Muscle of back (tissue), 11 donors: ENCODE measurements around the gene ASTN2. TPM values are rescaled to one million over a fixed set of nuclear protein-coding genes. Genes with fewer than 3 reads are reported as not detected.

Source experiments
- DNase-seq, 3 donors: peaks; one replicate each; pipeline versions ENCODE4 v3.0.0 to v3.0.0-alpha.2; 2013
- polyA plus RNA-seq, 10 donors: library from polyadenylated mRNA; unstranded; fragments of 120-200 nt; gene quantifications; one replicate each; pipeline ENCODE4 v1.2.1, GENCODE V29; 2013; ENCODE audit not compliant: insufficient read length in 10 of 10

Gene ASTN2
- polyA plus RNA-seq, 10 donors, result 5.0 to 15.1 (median 6.6) TPM

DNA sequence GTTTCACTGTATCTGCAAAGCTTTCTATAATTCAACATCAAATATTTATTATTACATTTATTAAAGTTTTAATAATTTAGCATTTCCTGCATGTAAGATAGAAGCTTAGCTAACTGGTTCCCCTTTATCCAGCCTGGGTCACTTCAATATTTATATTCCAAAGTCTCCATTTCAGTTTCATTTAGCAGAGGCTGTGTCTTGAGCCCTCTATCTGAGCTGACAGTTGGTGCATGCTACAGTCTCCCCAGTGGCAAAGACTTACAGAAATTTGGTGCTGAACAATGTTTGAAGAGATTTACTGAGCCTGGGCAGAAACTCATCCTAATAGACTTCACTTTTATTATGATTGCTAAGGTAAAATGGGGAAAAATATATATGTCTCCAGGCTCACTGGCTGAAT is 448.7 kb downstream of the ASTN2 start:
- DNase-seq, result no peak

DNA sequence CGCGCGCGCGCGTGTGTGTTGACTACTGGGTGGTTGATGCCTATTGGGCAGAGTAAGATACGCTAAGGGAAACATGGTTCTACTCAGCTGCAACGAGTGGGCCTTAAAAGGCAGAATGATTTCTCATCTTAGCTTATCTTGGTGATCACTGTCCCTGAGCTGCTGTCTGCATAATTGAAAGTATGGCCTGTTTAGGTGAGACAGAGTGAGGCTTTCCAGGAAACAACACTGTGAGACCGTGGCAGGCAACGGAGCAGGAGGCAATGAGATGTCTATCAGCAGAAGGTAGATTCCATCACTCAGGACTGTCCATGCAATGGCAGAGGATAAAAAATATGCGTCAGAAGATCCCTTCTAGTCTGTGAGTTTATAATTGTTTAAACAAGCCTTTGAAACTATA is 450.6 kb downstream of the ASTN2 start:
- no peak for DNase-seq

DNA sequence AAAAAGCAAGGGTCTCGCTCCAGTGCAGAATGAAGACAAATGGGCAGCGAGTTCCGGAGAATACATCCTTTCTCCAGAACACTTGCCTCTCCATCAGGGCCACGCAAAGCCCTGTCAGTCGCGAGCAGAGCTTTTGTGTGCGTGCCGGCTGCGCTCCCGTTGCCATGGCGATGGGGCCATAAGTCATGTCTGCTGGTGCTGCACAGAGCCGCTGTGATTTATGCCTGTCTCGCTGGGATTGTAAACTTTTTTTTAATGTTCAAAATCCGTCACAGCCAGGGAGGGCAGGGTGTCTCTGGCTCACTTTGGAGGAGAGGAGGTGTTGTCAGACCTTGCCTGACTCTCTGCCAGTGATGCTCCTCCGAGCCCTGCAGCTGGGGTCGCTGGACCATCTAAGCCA is 455.0 kb downstream of the ASTN2 start:
- peak in 1 of 3 donors; percentile 34 for DNase-seq

DNA sequence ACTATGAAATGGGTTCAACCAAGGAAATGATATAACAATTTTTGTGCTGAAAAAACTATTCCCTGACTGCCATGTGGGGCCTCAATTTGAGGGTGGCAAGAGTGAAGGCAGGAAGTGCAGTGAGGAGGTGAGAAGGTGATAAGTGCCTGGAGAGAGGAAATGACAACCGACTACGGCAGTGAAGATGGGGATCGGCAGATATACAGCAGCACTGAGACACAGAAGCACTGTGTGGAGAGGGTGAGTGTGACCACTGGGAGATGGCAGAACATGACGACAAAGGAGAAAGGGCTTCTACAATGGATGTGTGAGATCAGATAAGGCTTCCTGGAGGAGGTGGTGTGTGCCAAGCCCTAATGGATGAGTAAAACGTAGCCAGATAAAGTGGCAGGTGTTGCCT is 456.0 kb downstream of the ASTN2 start:
- no peak for DNase-seq

DNA sequence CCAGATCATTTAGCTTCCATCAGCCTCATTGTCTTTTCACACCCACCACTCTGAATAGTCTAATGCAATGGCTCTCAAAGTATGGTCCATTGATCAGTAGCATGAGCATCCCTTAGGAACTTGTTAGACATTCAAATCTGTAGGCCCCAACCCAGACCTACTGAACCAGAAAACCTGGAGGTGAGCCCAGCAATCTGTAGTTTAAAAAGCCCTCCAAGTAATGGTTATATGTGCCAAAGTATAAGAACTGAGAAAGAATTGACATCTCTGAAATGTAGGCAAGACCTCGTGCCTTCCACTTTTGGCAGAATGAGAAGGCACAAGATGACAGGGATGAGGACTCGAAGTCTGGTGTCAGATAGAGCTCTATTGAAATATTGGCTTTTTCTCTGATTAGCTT is 460.1 kb downstream of the ASTN2 start:
- DNase-seq, result no peak

DNA sequence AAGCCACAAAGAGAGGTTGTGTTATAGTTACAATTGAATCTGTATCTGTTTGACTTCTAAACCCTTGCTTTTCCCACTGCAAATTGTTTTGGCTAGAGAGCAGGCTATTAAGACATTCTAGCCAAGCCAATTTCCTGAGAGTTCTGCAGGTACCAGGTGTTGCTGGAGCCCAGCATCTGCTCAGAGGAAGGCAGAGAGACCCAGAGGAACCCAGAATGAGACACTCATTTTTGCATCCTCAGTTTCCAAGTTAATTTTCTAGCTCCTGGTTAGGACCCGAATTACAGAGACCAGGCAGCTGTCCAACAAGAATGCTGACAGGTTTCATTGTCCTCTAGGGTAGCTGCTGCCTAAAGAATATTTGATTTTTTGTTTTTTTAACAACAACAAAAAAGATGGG is 461.6 kb downstream of the ASTN2 start:
- no peak for DNase-seq

DNA sequence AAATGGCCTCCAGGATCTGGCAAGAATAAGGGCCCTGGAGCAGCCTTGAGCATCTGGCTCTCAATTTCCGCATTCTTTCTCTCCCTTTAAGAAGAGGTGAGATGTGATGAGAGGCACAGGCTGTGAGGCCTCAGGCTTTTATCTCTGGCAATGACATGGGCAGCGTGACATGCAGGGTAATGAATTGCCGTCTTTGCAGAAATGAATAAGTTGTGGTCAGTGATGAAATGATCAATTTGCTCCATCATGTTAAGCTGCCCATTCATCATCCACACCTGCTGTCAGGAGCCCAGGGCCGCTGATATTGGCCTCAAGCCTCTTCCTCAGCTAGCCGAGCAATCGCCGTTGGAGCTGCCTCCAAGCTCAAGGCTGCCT is 462.4 kb downstream of the ASTN2 start:
- DNase-seq, result no peak

DNA sequence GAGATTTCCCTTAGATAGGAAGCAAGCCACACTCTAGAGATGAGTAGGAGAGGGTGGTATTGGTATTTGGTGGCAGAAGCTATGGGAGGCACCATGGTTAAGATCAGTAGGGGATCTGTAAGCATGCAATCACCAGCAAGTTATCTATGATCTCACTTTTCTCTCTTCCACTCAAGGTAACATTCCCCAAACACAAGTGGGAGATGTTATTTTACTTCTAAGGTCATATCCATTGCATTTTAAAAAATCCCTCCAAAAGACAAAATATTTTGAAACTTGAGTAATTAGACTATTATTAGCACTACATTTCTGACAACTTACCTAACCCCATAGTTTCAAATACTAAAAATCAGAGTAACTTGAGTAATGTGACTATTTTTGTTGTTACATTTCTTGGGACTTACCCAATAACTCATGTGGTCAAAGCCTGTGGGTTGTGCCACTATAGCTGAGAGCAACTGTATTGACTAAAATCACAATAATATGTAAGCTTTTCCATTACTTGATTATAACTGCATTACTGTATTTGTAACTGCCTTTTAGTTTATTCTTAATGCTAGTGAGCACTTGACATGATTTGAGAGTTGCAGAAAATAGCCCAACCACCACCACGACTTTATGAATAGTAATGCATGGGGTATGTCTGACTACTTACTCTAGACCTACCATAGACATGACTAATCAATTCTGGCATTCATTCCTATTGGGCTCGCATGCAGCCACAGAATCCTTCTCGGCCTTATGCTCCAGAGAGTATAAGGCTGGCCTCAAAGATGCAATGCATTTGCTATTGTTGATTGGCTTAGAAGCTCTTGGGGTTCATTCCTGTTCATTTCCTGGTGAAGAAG is 463.0 kb downstream of the ASTN2 start:
- DNase-seq, result peak in 1 of 3 donors; percentile 93

DNA sequence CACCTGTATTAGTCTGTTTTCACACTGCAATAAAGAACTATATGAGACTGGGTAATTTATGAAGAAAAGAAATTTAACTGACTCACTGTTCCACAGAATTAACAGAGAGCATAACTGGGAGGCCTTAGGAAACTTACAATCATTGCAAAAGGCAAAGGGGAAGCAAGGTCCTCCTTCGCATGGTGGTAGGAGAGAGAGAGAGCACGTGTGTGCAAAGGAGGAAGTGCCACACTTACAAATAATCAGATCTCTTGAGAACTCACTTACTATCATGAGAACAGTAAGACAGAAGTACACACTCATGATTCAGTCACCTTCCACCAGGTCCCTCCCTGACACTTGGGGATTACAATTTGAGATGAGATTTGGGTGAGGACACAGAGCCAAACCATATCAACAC is 469.0 kb downstream of the ASTN2 start:
- DNase-seq, result no peak

DNA sequence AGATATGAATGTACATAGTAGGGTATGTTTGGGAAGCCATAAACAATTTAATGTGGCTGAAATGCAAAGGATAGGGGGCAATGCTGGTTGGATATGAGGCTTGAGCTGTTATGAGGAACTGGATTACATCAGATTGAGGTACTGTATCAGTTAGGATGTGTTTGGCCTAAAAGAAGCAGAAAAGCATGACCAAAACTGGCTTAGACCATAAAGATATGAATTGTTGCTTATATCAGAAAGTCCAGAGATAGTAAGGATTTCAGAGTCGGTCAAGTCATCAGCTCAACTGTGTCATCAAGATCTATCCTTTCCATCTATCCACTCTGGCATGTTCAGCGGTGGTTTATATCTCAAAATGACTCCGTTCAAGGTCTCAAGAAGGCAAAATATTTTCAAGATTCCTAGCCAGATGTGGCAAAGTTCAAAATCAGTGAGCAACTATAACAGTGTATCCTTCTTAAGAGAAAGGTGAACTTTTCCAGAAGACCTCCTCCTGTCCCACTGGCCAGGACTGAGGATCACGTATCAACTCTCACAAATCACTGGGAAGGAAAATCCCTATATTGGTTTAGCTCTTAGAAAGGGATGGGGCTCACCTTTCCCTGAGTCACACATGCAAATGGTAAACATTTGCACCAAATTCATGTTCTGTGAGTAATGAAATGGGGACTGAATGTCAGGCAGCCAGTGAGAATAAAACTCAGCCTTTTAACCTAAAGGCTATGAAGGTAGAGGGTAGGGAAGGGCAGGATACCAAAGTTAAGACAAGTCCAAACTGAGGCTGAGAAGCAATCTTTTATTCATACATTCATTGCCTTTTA is 469.9 kb downstream of the ASTN2 start:
- no peak for DNase-seq

DNA sequence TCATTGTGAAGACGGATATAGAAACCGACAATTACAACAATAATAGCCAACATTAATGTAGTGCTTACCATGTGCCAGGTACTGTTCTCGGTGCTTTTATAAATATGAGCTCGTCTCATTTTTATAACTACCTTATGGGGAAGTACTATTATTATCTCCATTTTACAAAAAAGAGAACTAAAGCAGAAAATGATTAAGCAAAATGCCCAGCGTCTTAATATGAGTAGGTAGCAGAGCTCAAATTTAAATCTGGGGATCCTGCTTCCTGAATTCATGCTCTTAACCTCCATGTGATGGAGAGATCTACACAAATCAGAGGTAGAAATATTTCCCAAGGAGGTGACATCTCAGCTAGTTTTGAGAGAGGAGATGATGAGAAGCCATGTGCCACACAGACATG is 470.9 kb downstream of the ASTN2 start:
- DNase-seq, result no peak

DNA sequence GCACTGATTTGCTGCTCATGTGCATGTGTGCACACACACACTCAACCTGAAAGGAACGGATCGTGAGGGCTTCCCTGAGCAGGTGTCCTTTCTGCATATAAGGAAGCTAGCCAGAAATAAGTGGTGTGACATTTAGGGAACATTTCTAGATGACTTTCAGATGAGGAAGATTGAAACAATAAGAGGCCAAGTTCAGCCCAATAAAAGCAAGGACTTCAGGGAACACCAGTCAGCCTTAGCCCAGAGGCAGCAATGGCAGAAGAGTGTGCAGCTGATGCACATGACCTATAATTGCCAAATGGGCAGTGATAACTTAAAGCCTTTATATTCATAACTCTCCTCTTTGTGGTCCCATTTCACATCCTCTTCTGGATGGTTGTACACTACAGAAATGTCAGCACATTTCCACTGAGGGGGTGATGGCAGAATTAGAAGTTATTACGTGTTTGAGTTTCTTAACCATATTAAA is 472.2 kb downstream of the ASTN2 start:
- DNase-seq, result no peak

DNA sequence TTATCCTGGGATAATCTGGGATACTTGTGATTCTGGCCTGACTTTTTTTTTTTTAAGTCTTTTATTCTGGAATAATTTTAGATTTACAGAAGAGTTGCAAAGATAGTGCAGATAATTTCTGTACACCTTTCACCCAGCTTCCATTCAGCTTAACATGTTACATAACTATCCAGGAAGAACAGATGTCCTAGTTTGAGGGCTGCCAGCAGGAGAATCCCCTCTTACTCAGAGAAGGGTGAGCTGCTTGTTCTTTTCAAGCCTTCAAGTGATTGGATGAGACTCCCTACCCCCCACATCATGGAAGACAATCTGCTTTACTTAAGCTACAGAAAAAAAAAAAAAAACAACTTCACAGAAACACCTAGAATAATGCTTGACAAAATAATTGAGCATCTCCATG is 473.6 kb downstream of the ASTN2 start:
- DNase-seq, result no peak

DNA sequence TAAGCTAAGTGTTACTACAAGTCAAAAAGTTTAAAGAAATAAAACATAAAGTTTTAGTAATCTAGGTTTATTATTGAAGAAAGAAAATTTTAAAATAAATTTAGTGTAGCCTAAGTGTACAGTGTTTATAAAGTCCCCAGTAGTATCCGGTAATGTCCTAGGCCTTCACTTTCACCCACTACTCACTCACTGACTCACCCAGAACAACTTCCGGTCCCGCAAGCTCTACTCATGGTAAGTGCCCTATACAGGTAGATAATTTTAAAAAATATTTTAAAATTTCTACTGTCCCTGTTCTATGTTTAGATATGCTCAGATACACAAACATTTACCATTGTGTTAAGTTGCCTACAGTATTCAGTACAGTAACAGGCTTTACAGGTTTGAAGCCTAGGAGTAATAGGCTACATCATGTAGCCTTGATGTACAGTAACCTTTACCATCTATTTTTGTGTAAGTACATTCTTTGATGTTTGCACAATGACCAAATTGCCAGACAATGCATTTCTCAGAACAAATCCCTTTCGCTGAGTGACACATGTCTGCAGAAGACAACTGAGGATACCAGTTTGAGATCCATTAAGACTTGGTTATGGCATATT is 474.1 kb downstream of the ASTN2 start:
- DNase-seq, result no peak

DNA sequence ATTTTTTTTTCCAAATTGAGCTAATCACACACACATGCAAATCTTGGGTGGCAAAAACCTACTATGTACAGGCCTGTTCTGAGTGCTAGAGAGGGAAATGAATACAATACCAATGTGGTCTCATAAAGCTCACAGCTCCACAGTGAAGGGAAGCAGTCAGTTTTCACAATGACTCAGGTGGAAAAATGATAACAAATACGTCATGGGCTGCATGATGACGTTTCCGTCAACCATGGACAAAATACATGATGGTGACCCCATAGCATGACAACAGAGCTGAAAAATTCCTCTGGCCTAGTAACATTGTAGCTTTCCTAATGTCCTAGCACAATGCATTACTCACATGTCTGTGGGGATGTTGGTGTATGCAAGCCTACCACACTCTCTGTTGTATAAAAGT is 475.2 kb downstream of the ASTN2 start:
- DNase-seq, result no peak

DNA sequence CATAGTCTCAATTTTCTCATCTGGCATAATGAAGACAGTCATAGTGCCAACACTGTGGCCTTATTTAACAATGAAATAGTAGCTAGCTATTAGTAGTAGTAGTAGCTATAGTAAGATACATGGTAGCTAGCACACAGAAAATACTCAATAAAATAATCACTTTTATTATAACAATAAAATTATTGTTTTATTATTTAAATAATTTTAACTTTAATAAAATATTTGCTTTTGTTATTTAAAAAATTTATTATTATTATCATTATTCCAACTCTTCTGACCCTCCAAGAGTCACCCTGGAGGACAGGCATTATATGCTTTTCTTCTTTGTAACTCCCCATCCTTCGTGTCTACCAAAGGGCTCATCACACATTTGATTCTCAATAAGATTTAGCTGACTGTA is 475.7 kb downstream of the ASTN2 start:
- no peak for DNase-seq

DNA sequence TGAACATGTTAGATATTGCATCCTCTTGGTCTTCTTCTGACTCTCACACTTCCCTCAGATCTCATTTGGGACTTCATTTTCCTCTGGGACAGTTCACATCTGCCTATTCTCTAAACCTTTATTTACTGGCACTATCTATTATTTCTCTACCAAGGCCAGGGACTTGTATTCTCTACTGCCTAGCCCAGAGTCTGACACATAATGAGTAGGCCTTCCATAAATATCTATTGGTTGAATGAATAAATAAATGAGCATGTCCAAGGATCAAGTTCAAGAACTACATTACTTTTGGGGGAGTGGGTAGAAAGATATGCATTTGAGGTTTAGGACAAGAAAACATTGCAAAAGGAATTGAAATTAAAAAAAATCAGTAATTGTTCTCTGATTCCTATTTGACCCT is 477.5 kb downstream of the ASTN2 start:
- no peak for DNase-seq

DNA sequence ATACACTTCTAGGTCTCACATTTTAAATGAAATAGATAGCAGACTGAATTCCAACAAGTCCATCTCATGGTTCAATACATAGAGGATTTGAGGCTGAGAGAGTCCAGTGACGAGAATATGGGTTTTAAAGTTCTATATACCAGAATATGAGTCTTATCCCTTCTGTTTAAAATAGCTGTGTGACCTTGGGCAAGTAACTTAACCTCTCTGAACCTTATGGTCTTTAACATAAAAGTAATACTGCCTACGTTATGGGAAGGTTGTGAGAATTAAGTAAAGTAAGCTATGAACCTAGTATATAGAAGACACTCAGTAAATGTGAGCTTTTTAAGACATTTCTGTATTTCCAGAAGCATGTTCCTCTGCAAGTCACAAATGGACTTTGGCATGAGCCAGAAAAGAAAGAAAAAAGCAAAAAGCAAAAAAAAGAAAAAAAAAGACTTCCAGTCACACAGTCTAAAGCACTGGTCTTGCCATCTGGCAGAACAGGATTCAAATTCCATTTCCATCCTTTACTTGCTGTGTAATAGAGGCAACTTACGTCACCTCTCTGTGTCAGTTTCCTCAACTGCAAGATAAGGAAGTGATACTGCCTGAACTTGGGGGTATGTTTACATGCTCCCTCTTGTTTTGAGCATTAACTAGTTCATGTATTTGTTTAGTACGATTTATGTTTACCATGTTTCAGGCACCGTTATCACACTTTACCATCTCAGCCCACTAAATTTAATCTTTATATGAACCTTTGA is 479.5 kb downstream of the ASTN2 start:
- DNase-seq, result no peak

DNA sequence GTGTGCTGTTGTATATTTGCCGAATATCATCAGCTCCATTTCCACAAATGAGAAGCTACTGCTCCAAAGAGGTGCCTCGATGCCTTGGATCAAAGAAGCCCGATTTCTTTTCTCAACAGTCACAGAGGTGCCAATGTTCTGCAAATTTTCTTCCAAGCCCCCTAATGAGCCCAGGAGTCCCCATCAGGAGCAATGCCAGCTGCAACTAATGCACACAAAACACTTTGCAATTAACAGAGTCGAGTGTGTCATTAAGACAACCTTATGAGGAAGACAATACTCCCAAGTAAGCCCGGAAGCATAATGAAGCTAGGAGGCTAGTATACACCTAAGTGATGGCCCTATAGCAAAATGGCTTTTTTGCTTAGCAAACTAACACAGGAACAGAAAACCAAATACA is 480.7 kb downstream of the ASTN2 start:
- DNase-seq, result no peak

DNA sequence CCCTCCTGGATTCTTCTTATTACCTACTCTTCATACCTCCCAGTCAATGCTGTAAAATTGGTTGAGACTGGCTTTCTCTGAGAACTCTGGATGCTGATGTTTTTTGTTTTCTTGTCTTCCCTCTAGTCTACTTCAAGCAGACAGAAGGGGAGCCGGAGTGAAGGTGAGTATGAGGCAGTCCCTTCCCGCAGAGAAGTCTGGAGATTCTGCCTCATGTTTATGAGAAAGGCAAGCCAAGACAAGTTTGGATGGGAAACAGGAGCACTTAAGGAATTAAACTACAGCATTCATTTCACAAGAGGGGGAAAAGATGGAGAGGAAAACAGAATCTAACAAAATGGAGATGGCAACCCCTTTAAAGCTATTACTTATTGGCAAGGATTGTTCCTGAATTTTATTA is 481.6 kb downstream of the ASTN2 start:
- no peak for DNase-seq

DNA sequence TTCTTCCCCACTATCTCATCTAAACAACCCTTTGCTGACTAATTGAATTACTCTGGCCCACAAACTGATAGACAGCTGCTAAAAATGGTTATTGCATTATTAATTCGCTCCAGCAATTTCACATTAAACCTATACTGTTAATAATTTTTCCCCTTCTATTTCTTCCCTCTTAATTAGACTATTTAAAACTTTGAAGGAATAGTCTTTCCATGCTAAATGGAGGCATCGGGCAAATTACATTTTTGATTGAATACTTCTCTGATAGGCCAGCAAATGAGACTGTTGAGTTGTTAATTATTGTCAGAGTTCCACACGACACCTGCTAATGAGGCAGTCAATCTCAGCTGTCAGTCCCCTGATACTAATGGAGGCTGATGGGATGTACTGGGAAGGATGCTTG is 485.2 kb downstream of the ASTN2 start:
- no peak for DNase-seq

DNA sequence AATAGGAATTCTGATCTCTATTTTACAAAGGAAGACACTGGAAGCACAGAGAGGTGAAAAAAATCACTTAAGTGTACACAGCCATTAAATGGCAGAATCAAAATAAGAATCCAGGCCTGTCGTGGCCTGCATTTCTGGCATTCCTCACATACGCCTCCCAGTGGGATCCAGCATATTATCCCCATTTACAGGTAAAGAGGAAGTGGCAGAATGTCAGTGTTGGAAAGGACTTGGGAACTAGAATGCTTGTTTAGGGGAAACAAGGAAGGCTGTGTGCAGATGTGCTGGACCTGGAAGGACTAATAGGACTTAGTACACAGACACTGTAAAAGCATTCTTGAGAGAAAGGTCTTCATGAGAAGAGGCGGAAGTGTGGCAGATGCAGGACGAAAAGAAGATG is 486.0 kb downstream of the ASTN2 start:
- DNase-seq, result no peak
